Body of pancreas (tissue), 4 donors: ENCODE measurements around the gene MFGE8.

ENCODE experiments used
- CTCF ChIP-seq, 7 experiments: fragments of 450-650 bp in 4 of 7; fragments of 200-600 bp in 3 of 7; sonication (generic) in 3 of 7; IDR thresholded peaks; one replicate each; pipeline ENCODE4 v1.5.1; 2016 to 2019; ENCODE audit warnings: antibody characterized with exemption in 7 of 7
- POLR2A ChIP-seq, 3 donors: fragments of 450-650 bp; IDR thresholded peaks; one replicate each; pipeline ENCODE4 v1.6.1; 2016; ENCODE audit warnings: antibody characterized with exemption in 3 of 3, mild to moderate bottlenecking in 2 of 3

- TF ChIP-seq CTCF (IDR thresholded peaks at IDR 0.05) (no peak), POLR2A (IDR thresholded peaks at IDR 0.05) (no peak)
Measured at GRCh38 chr15:88913850-88914169, 631 bp upstream of the MFGE8 start.
